Neural cell (in vitro differentiated cells): ENCODE measurements around the gene DGKG. TPM values are rescaled to one million over a fixed set of nuclear protein-coding genes. Genes with fewer than 3 reads are reported as not detected.

Experiments used
- H2AFZ ChIP-seq: fragments of 200-600, 300-800 bp; sonication (generic), shearing (Covaris generic); 2 replicates; pipeline ENCODE4 v1.6.0; 2014; ENCODE audit warnings: low read depth, mild to moderate bottlenecking, antibody characterized with exemption, low read length, moderate library complexity
- H3F3A ChIP-seq: fragments of 200-600 bp; shearing (Covaris generic); 2 replicates; pipeline ENCODE4 v1.6.1; 2016; ENCODE audit warnings: mild to moderate bottlenecking, moderate library complexity, mixed read lengths, antibody characterized with exemption, low read length; ENCODE audit not compliant: insufficient read depth, poor library complexity, severe bottlenecking
- H3K27ac ChIP-seq: fragments of 200-600, 300-800 bp; sonication (generic), shearing (Covaris generic); 2 replicates; pipeline ENCODE4 v1.5.1; 2014; ENCODE audit warnings: mild to moderate bottlenecking, low read length, moderate library complexity
- H3K27me3 ChIP-seq: fragments of 300-800, 200-600 bp; sonication (generic), shearing (Covaris generic); 2 replicates; pipeline ENCODE4 v1.6.0; 2014; ENCODE audit warnings: mild to moderate bottlenecking, low read depth, low read length, moderate library complexity; ENCODE audit not compliant: insufficient read depth
- H3K36me3 ChIP-seq: fragments of 300-800, 200-600 bp; sonication (generic), shearing (Covaris generic); 2 replicates; pipeline ENCODE4 v1.5.1; 2014; ENCODE audit warnings: mild to moderate bottlenecking, antibody characterized with exemption, low read length, moderate library complexity; ENCODE audit not compliant: insufficient read depth
- H3K4me2 ChIP-seq: fragments of 300-800, 200-600 bp; sonication (generic), shearing (Covaris generic); 2 replicates; pipeline ENCODE4 v1.6.0; 2014; ENCODE audit warnings: mild to moderate bottlenecking, low read length
- H3K4me3 ChIP-seq: fragments of 300-800, 200-600 bp; sonication (generic), shearing (Covaris generic); 2 replicates; pipeline ENCODE4 v1.5.1; 2014; ENCODE audit warnings: mild to moderate bottlenecking, low read length, moderate library complexity
- H3K79me2 ChIP-seq: fragments of 200-600 bp; shearing (Covaris generic); replicated peaks from 2 replicates; pipeline ENCODE4 v1.6.0; 2014; ENCODE audit warnings: mild to moderate bottlenecking, low read length, moderate library complexity; ENCODE audit not compliant: insufficient read depth
- H3K9ac ChIP-seq: fragments of 300-800, 200-600 bp; sonication (generic), shearing (Covaris generic); 2 replicates; pipeline ENCODE4 v1.6.1; 2016; ENCODE audit warnings: mild to moderate bottlenecking, low read length, mixed read lengths
- H3K9me2 ChIP-seq: fragments of 200-600 bp; shearing (Covaris generic); 2 replicates; pipeline ENCODE4 v1.6.1; 2016; ENCODE audit warnings: mild to moderate bottlenecking, low read length, mixed read lengths; ENCODE audit not compliant: insufficient read depth
- H3K9me3 ChIP-seq: fragments of 200-600, 300-800 bp; sonication (generic), shearing (Covaris generic); 2 replicates; pipeline ENCODE4 v1.6.1; 2016; ENCODE audit warnings: mild to moderate bottlenecking, mixed run types, low read length, moderate library complexity, mixed read lengths
- H4K20me1 ChIP-seq: fragments of 200-600 bp; shearing (Covaris generic); 2 replicates; pipeline ENCODE4 v1.6.1; 2016; ENCODE audit warnings: mild to moderate bottlenecking, mixed run types; ENCODE audit not compliant: insufficient read depth
- EP300 ChIP-seq: fragments of 450-650 bp; conservative IDR thresholded peaks from 2 replicates; pipeline ENCODE4 v1.6.1; 2014; ENCODE audit warnings: antibody characterized with exemption, mild to moderate bottlenecking, moderate library complexity; ENCODE audit not compliant: poor library complexity, severe bottlenecking
- EZH2 ChIP-seq: fragments of 200-600, 300-800 bp; shearing (Covaris generic), sonication (generic); IDR thresholded peaks from 2 replicates; pipeline ENCODE4 v1.6.1; 2014; ENCODE audit warnings: antibody characterized with exemption, low read length, borderline replicate concordance, mild to moderate bottlenecking; ENCODE audit not compliant: insufficient read depth, poor library complexity, severe bottlenecking
- MXI1 ChIP-seq: fragments of 450-650 bp; conservative IDR thresholded peaks from 2 replicates; pipeline ENCODE4 v1.6.1; 2014; ENCODE audit warnings: antibody characterized with exemption, mild to moderate bottlenecking; ENCODE audit not compliant: poor library complexity, severe bottlenecking
- POLR2AphosphoS5 ChIP-seq: IDR thresholded peaks from 2 replicates; pipeline ENCODE4 v1.6.1; 2012
- RAD21 ChIP-seq: fragments of 450-650 bp; conservative IDR thresholded peaks from 2 replicates; pipeline ENCODE4 v1.6.1; 2014; ENCODE audit warnings: antibody characterized with exemption, mild to moderate bottlenecking, moderate library complexity
- SMC3 ChIP-seq: fragments of 450-650 bp; conservative IDR thresholded peaks from 2 replicates; pipeline ENCODE4 v1.6.1; 2014; ENCODE audit warnings: antibody characterized with exemption, mild to moderate bottlenecking, moderate library complexity; ENCODE audit not compliant: poor library complexity
- TAF1 ChIP-seq: IDR thresholded peaks from 2 replicates; pipeline ENCODE4 v1.6.1; 2012; ENCODE audit warnings: low read depth
- polyA plus RNA-seq: library from polyadenylated mRNA; depleted of rRNA; stranded (reverse); fragments of >200 nt; gene quantifications from 2 replicates; pipeline ENCODE4 v1.2.3, GENCODE V29; 2014
- TF ChIP-seq, protein P1 (sequence below): IDR thresholded peaks from 2 replicates; pipeline ENCODE4 v1.6.1; 2012; ENCODE audit warnings: borderline replicate concordance
- TF ChIP-seq, protein P2 (sequence below): fragments of 450-650 bp; IDR thresholded peaks from 2 replicates; pipeline ENCODE4 v1.5.1; 2014; ENCODE audit warnings: antibody characterized with exemption, mild to moderate bottlenecking, moderate library complexity; ENCODE audit not compliant: poor library complexity, severe bottlenecking

Gene DGKG
- polyA plus RNA-seq, 1 donor from 2014 or later = not detected

DNA sequence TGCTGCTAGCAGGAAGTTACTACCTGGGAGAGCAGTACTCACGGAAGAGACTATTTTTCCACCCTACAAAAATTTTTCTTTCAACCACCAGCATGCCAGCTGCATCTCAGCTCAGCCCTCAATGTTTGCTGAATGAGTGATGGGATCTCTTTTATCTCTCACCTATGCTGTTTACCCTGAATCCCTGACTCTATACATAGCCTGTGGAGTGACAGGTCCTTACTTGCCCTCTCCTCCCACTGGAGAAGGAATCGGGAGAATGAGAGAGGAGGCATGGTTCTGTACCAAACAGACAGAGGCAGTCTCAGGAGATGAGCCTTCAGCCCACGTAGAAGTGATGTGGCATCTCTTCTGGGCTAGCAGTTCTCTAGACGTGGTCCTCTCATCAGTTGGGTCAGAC, 6.7 kb upstream of the DGKG start:
- Histone ChIP-seq H3K27me3 (peaks cover 2% of the 10 kb centered on the region), H3K79me2 (no peaks in the 10 kb centered on the region), H3K9ac (no peak overlapping the region), H2AFZ (no peak overlapping the region), H3K4me3 (no peak overlapping the region), H3K27ac (no peak overlapping the region), H3K9me3 (no peaks in the 10 kb centered on the region), H3K4me2 (no peak overlapping the region), H3K9me2 (no peaks in the 10 kb centered on the region), H3K36me3 (no peaks in the 10 kb centered on the region), H4K20me1 (no peaks in the 10 kb centered on the region), H3F3A (no peaks in the 10 kb centered on the region)
- TF ChIP-seq, protein P1, sequence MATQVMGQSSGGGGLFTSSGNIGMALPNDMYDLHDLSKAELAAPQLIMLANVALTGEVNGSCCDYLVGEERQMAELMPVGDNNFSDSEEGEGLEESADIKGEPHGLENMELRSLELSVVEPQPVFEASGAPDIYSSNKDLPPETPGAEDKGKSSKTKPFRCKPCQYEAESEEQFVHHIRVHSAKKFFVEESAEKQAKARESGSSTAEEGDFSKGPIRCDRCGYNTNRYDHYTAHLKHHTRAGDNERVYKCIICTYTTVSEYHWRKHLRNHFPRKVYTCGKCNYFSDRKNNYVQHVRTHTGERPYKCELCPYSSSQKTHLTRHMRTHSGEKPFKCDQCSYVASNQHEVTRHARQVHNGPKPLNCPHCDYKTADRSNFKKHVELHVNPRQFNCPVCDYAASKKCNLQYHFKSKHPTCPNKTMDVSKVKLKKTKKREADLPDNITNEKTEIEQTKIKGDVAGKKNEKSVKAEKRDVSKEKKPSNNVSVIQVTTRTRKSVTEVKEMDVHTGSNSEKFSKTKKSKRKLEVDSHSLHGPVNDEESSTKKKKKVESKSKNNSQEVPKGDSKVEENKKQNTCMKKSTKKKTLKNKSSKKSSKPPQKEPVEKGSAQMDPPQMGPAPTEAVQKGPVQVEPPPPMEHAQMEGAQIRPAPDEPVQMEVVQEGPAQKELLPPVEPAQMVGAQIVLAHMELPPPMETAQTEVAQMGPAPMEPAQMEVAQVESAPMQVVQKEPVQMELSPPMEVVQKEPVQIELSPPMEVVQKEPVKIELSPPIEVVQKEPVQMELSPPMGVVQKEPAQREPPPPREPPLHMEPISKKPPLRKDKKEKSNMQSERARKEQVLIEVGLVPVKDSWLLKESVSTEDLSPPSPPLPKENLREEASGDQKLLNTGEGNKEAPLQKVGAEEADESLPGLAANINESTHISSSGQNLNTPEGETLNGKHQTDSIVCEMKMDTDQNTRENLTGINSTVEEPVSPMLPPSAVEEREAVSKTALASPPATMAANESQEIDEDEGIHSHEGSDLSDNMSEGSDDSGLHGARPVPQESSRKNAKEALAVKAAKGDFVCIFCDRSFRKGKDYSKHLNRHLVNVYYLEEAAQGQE = no peak
- TF ChIP-seq EP300 (no peak), TAF1 (no peak), EZH2 (no peak), POLR2AphosphoS5 (no peak), MXI1 (no peak), RAD21 (no peak), SMC3 (no peak)
- TF ChIP-seq, protein P2, sequence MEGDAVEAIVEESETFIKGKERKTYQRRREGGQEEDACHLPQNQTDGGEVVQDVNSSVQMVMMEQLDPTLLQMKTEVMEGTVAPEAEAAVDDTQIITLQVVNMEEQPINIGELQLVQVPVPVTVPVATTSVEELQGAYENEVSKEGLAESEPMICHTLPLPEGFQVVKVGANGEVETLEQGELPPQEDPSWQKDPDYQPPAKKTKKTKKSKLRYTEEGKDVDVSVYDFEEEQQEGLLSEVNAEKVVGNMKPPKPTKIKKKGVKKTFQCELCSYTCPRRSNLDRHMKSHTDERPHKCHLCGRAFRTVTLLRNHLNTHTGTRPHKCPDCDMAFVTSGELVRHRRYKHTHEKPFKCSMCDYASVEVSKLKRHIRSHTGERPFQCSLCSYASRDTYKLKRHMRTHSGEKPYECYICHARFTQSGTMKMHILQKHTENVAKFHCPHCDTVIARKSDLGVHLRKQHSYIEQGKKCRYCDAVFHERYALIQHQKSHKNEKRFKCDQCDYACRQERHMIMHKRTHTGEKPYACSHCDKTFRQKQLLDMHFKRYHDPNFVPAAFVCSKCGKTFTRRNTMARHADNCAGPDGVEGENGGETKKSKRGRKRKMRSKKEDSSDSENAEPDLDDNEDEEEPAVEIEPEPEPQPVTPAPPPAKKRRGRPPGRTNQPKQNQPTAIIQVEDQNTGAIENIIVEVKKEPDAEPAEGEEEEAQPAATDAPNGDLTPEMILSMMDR = no peak

DNA sequence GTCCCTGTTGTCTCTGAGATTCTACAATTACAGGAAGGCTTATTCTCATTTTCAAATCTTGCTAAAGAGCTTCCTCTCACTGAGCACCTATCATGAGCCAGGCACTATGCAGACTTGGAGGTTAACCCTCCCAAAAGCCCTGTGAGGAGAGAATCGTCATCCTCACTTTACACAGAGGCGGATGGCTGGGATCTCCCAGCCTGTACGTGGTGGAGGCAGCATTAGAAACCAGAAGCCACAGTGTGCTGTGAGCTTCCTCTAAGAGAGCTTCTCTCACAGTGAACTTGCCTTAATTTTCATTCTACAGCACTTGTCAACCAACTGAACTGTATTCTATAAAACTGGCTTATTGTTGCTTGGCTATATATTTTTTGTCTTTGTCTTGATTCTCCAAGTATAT, 6.1 kb upstream of the DGKG start:
- Histone ChIP-seq H2AFZ (no peak overlapping the region), H3K36me3 (no peaks in the 10 kb centered on the region), H3K9me2 (no peaks in the 10 kb centered on the region), H3K9ac (no peak overlapping the region), H3K27ac (no peak overlapping the region), H3K27me3 (peaks cover 7% of the 10 kb centered on the region), H3K4me3 (no peak overlapping the region), H3K9me3 (no peaks in the 10 kb centered on the region), H3K4me2 (no peak overlapping the region), H4K20me1 (no peaks in the 10 kb centered on the region), H3K79me2 (no peaks in the 10 kb centered on the region), H3F3A (no peaks in the 10 kb centered on the region)
- TF ChIP-seq, protein P1 = no peak
- TF ChIP-seq MXI1 (no peak), TAF1 (no peak), POLR2AphosphoS5 (no peak), EZH2 (no peak)
- TF ChIP-seq, protein P2 = no peak
